ENCODE data around the gene MAP3K7CL.

- TF ChIP-seq CTCF (IDR thresholded peaks at IDR 0.05): no peak
- no peak for TF ChIP-seq POLR2AphosphoS5 (IDR thresholded peaks at IDR 0.05)
- TF ChIP-seq POLR2A (IDR thresholded peaks at IDR 0.05; ENCODE audit: low read depth): no peak
- no peak for TF ChIP-seq EP300 (IDR thresholded peaks at IDR 0.05)
Measured at GRCh38 chr21:29133241-29133640, 2.8 kb downstream of the MAP3K7CL start.
